Coronary artery (tissue), 2 donors: Measurements from ENCODE around the gene PRKAA1.
"Not testable (repeated sequence)": the region's sequence is repeated elsewhere in the genome, so short reads cannot be mapped to it uniquely, and the experiment has no call there.

Experiments used
- DNase-seq: peaks from one replicate; pipeline ENCODE4 v3.0.0-alpha.2; 2017; ENCODE audit warnings: low spot score
- H3K27ac ChIP-seq, 2 donors: fragments of 200-600 bp; sonication (generic); one replicate each; pipeline ENCODE4 v1.5.1; 2016 to 2019
- H3K4me3 ChIP-seq: fragments of 200-600 bp; sonication (generic); 2 replicates; pipeline ENCODE4 v1.5.1; 2016; ENCODE audit warnings: mild to moderate bottlenecking, moderate library complexity
- CTCF ChIP-seq: fragments of 200-600 bp; sonication (generic); IDR thresholded peaks from one replicate; pipeline ENCODE4 v1.5.1; 2019; ENCODE audit warnings: antibody characterized with exemption

The PRKAA1 gene

GRCh38 chr5:40736103-40736875 is 61.9 kb downstream of the PRKAA1 start:
- Histone ChIP-seq H3K27ac (no peak overlapping the region), H3K4me3 (no peak overlapping the region)
- no peak for DNase-seq
- no peak for TF ChIP-seq CTCF

- H3K27ac ChIP-seq, result no peak overlapping the region
- TF ChIP-seq CTCF, result no peak
- no peak overlapping the region for H3K4me3 ChIP-seq
- no peak for DNase-seq
Measured at GRCh38 chr5:40735609-40736008, 62.6 kb downstream of the PRKAA1 start.

- H3K27ac ChIP-seq, result no peak overlapping the region
- DNase-seq, result no peak
- no peak overlapping the region for H3K4me3 ChIP-seq
- TF ChIP-seq CTCF, result no peak
Measured at GRCh38 chr5:40734986-40735385, 63.2 kb downstream of the PRKAA1 start.

- DNase-seq, result no peak
- no peak overlapping the region for H3K4me3 ChIP-seq
Measured at GRCh38 chr5:40733879-40734563, 64.2 kb downstream of the PRKAA1 start.

GRCh38 chr5:40733434-40733833 is 64.7 kb downstream of the PRKAA1 start:
- TF ChIP-seq CTCF, result no peak
- DNase-seq, result no peak
- H3K4me3 ChIP-seq, result no peak overlapping the region
- no peak overlapping the region for H3K27ac ChIP-seq

More at GRCh38 chr5:40733879-40734563, 64.2 kb downstream of the PRKAA1 start:
- H3K27ac ChIP-seq, result no peak overlapping the region
- TF ChIP-seq CTCF, result no peak

- H3K27ac ChIP-seq, H3K4me3 ChIP-seq, DNase-seq: not testable (repeated sequence)
Measured at GRCh38 chr5:40722497-40722911, 75.7 kb downstream of the PRKAA1 start.

- TF ChIP-seq CTCF, result no peak
- H3K4me3 ChIP-seq, result no peak overlapping the region
- no peak for DNase-seq
- H3K27ac ChIP-seq, result no peak overlapping the region
Measured at GRCh38 chr5:40720069-40720468, 78.1 kb downstream of the PRKAA1 start.
